H1 (cell line): Measurements from ENCODE around the gene TRAF3IP3. TPM values are rescaled to one million over a fixed set of nuclear protein-coding genes. Genes with fewer than 3 reads are reported as not detected.

Source experiments
- CTCF ChIA-PET: fragments of 300-600 bp; sonication (Branson Sonifier 250); formaldehyde crosslinking; loops from one replicate; lab custom pipeline; 2021; ENCODE audit not compliant: partially characterized antibody; lab: Charles Lee
- POLR2A ChIA-PET: fragments of 300-600 bp; sonication (Branson Sonifier 250); formaldehyde crosslinking; loops from one replicate; lab custom pipeline; 2021; ENCODE audit warnings: inconsistent platforms; ENCODE audit not compliant: partially characterized antibody; lab: Charles Lee
- DNase-seq, 2 experiments: peaks; one replicate each; pipeline versions ENCODE4 v3.0.0 to v3.0.0-alpha.2; 2010 to 2022; ENCODE audit warnings: low spot score in 2 of 2, low read depth in 1 of 2, mixed read lengths in 1 of 2
- FAIRE-seq: peaks from 2 replicates; lab custom pipeline; 2011; peaks lifted over from hg19 to GRCh38; lab: Jason Lieb, UNC
- H2AFZ ChIP-seq: 2 replicates; pipeline ENCODE4 v1.8.1; 2012; ENCODE audit warnings: low read length, inconsistent platforms
- H2AK5ac ChIP-seq: 2 replicates; pipeline ENCODE4 v1.6.1; 2013; ENCODE audit warnings: low read depth, low read length
- H2BK120ac ChIP-seq: replicated peaks from 2 replicates; pipeline ENCODE3; 2013; ENCODE audit warnings: low read depth, low read length, inconsistent platforms
- H2BK12ac ChIP-seq: 2 replicates; pipeline ENCODE4 v1.6.1; 2013; ENCODE audit warnings: low read depth, low read length
- H2BK15ac ChIP-seq: 2 replicates; pipeline ENCODE4 v1.6.1; 2013; ENCODE audit warnings: low read length
- H2BK20ac ChIP-seq: 2 replicates; pipeline ENCODE4 v1.6.1; 2013; ENCODE audit warnings: low read length
- H2BK5ac ChIP-seq: 2 replicates; pipeline ENCODE4 v1.6.1; 2013; ENCODE audit warnings: low read depth, low read length
- H3K14ac ChIP-seq: 2 replicates; pipeline ENCODE4 v1.6.1; 2013; ENCODE audit warnings: inconsistent platforms; ENCODE audit not compliant: insufficient read length
- H3K18ac ChIP-seq: 2 replicates; pipeline ENCODE4 v1.6.1; 2013; ENCODE audit warnings: low read length; ENCODE audit errors: extremely low read depth
- H3K23ac ChIP-seq: 2 replicates; pipeline ENCODE4 v1.6.1; 2013; ENCODE audit warnings: inconsistent platforms; ENCODE audit not compliant: insufficient read length
- H3K23me2 ChIP-seq: 2 replicates; pipeline ENCODE4 v1.6.1; 2013; ENCODE audit warnings: low read depth, low read length
- H3K27ac ChIP-seq: 2 replicates; pipeline ENCODE4 v1.6.1; 2011; ENCODE audit warnings: low read depth, low read length, inconsistent platforms
- H3K27me3 ChIP-seq, 4 experiments: replicated peaks in 1 of 4; 1 replicate in 1 of 4; 2 replicates in 3 of 4; pipeline versions ENCODE4 v1.6.1 to v1.8.1; 2011 to 2013; ENCODE audit warnings: low read length in 3 of 4, mild to moderate bottlenecking in 3 of 4, inconsistent platforms in 2 of 4, mixed read lengths in 2 of 4, moderate library complexity in 1 of 4; ENCODE audit not compliant: control insufficient read depth in 3 of 4, insufficient read depth in 3 of 4; ENCODE audit errors: extremely low read depth in 1 of 4
- H3K36me3 ChIP-seq, 4 experiments: 2 replicates each; pipeline versions ENCODE4 v1.6.1 to v1.8.1; 2011 to 2013; ENCODE audit warnings: mild to moderate bottlenecking in 4 of 4, low read length in 3 of 4, moderate library complexity in 2 of 4, control low read depth in 1 of 4, inconsistent platforms in 1 of 4; ENCODE audit not compliant: insufficient read depth in 4 of 4, control insufficient read depth in 2 of 4
- H3K4ac ChIP-seq: replicated peaks from 2 replicates; pipeline ENCODE3; 2013; ENCODE audit warnings: low read length, low read depth, mixed read lengths, inconsistent platforms; ENCODE audit not compliant: insufficient read length
- H3K4me1 ChIP-seq, 4 experiments: replicated peaks in 1 of 4; 1 replicate in 1 of 4; 2 replicates in 3 of 4; pipeline versions ENCODE4 v1.6.1 to v1.8.1; 2011 to 2013; ENCODE audit warnings: low read length in 3 of 4, inconsistent platforms in 2 of 4, mixed read lengths in 1 of 4; ENCODE audit not compliant: insufficient read depth in 4 of 4, control insufficient read depth in 3 of 4
- H3K4me2 ChIP-seq, 2 experiments: 2 replicates each; pipeline versions ENCODE4 v1.6.1 to v1.8.1; 2011 to 2013; ENCODE audit warnings: low read depth in 2 of 2, low read length in 2 of 2, control low read depth in 1 of 2, inconsistent platforms in 1 of 2, mild to moderate bottlenecking in 1 of 2; ENCODE audit not compliant: insufficient read depth in 1 of 2
- H3K4me3 ChIP-seq, 4 experiments: fragments of 200-600, 300-600 bp in 1 of 4; sonication (generic), shearing (Covaris generic), sonication (Bioruptor Twin) in 1 of 4; 2 replicates each; pipeline versions ENCODE4 v1.5.1 to v1.8.1; 2011 to 2016; ENCODE audit warnings: low read length in 4 of 4, low read depth in 3 of 4, control low read depth in 2 of 4, inconsistent platforms in 2 of 4, mild to moderate bottlenecking in 2 of 4, mixed read lengths in 1 of 4, moderate library complexity in 1 of 4; ENCODE audit not compliant: insufficient read depth in 2 of 4; ENCODE audit errors: extremely low read depth in 1 of 4
- H3K56ac ChIP-seq: replicated peaks from 2 replicates; pipeline ENCODE3; 2013; ENCODE audit warnings: low read depth, mild to moderate bottlenecking, mixed read lengths, low read length, inconsistent platforms; ENCODE audit not compliant: insufficient read length
- H3K79me1 ChIP-seq: 2 replicates; pipeline ENCODE4 v1.6.1; 2013; ENCODE audit warnings: low read depth, low read length, control low read depth
- H3K79me2 ChIP-seq, 2 experiments: 2 replicates each; pipeline versions ENCODE4 v1.6.1 to v1.8.1; 2012 to 2013; ENCODE audit warnings: low read length in 2 of 2, mild to moderate bottlenecking in 2 of 2, inconsistent platforms in 1 of 2; ENCODE audit not compliant: insufficient read depth in 2 of 2, control insufficient read depth in 1 of 2
- H3K9ac ChIP-seq, 4 experiments: replicated peaks in 1 of 4; 1 replicate in 1 of 4; 2 replicates in 3 of 4; pipeline versions ENCODE4 v1.6.1 to v1.8.1; 2011 to 2013; ENCODE audit warnings: low read depth in 3 of 4, low read length in 3 of 4, control low read depth in 2 of 4, mild to moderate bottlenecking in 2 of 4, moderate library complexity in 2 of 4, inconsistent platforms in 1 of 4; ENCODE audit errors: extremely low read depth in 1 of 4
- H3K9me3 ChIP-seq, 2 experiments: 2 replicates each; pipeline versions ENCODE4 v1.6.1 to v1.8.1; 2012 to 2013; ENCODE audit warnings: mild to moderate bottlenecking in 2 of 2, moderate library complexity in 2 of 2, control low read depth in 1 of 2, inconsistent platforms in 1 of 2, low read depth in 1 of 2, low read length in 1 of 2, mixed read lengths in 1 of 2; ENCODE audit not compliant: insufficient read depth in 2 of 2
- H4K20me1 ChIP-seq, 2 experiments: replicated peaks in 1 of 2; 2 replicates each; pipeline versions ENCODE3 to v1.8.1; 2011 to 2013; ENCODE audit warnings: inconsistent platforms in 2 of 2, low read length in 2 of 2, mild to moderate bottlenecking in 1 of 2; ENCODE audit not compliant: insufficient read depth in 2 of 2, control insufficient read depth in 1 of 2
- H4K5ac ChIP-seq: 2 replicates; pipeline ENCODE4 v1.6.1; 2013; ENCODE audit warnings: low read length, low read depth, mixed read lengths, inconsistent platforms; ENCODE audit not compliant: insufficient read length
- H4K8ac ChIP-seq: 2 replicates; pipeline ENCODE4 v1.8.0; 2013; ENCODE audit warnings: mild to moderate bottlenecking, moderate library complexity, low read length, inconsistent platforms; ENCODE audit not compliant: insufficient read depth; ENCODE audit errors: extremely low read depth
- H4K91ac ChIP-seq: replicated peaks from 2 replicates; pipeline ENCODE3; 2013; ENCODE audit warnings: low read length, mixed read lengths, inconsistent platforms; ENCODE audit not compliant: insufficient read length
- GABPA ChIP-seq: IDR thresholded peaks from 2 replicates; pipeline ENCODE4 v1.6.1; 2011; ENCODE audit warnings: mild to moderate bottlenecking, low read length, moderate library complexity, borderline replicate concordance; ENCODE audit not compliant: insufficient read depth
- KDM4A ChIP-seq: IDR thresholded peaks from one replicate; pipeline ENCODE4 v1.7.1; 2012; ENCODE audit warnings: low read depth, mild to moderate bottlenecking, moderate library complexity, low read length, inconsistent platforms; ENCODE audit not compliant: severe bottlenecking
- POLR2AphosphoS5 ChIP-seq: IDR thresholded peaks from 2 replicates; pipeline ENCODE4 v1.6.1; 2011; ENCODE audit warnings: low read depth, low read length
- RBBP5 ChIP-seq: IDR thresholded peaks from 2 replicates; pipeline ENCODE4 v1.7.1; 2012; ENCODE audit warnings: low read depth, mild to moderate bottlenecking, inconsistent platforms, low read length, moderate library complexity, borderline replicate concordance
- RNF2 ChIP-seq: fragments of 200-900, 300-1000 bp; sonication (generic); IDR thresholded peaks from 2 replicates; pipeline ENCODE4 v1.7.1; 2016; ENCODE audit warnings: borderline replicate concordance, low read depth, mild to moderate bottlenecking, antibody characterized with exemption, low read length; ENCODE audit not compliant: poor library complexity, severe bottlenecking; ENCODE audit errors: missing control alignments
- SIN3A ChIP-seq, 2 experiments: IDR thresholded peaks in 1 of 2; conservative IDR thresholded peaks in 1 of 2; 2 replicates each; pipeline ENCODE4 v1.6.1; 2011 to 2012; ENCODE audit warnings: low read length in 2 of 2, improper control_type of control experiment in 1 of 2, low read depth in 1 of 2, mild to moderate bottlenecking in 1 of 2
- SP4 ChIP-seq: IDR thresholded peaks from 2 replicates; pipeline ENCODE4 v1.6.1; 2012; ENCODE audit warnings: low read length, inconsistent platforms
- SRF ChIP-seq: IDR thresholded peaks from 2 replicates; pipeline ENCODE4 v1.6.1; 2011; ENCODE audit warnings: mild to moderate bottlenecking, low read depth, low read length, moderate library complexity
- TEAD4 ChIP-seq: IDR thresholded peaks from 2 replicates; pipeline ENCODE4 v1.6.1; 2012; ENCODE audit warnings: low read depth, low read length, inconsistent platforms, mixed read lengths
- WGBS, 2 experiments: shearing (Covaris generic) in 1 of 2; methylation state at CpG; one replicate each; pipeline versions ENCODE4 v1.1.6 to v1.1.7; 2013 to 2015; ENCODE audit warnings: low lambda C conversion rate in 2 of 2, mixed read lengths in 2 of 2, inconsistent platforms in 1 of 2, low coverage in 1 of 2, missing lambda C conversion rate in 1 of 2; ENCODE audit not compliant: insufficient replicate concordance in 2 of 2, insufficient coverage in 1 of 2, insufficient read length in 1 of 2; ENCODE audit errors: extremely low coverage in 1 of 2, missing lambda C conversion rate in 1 of 2; 5-methylcytosine and 5-hydroxymethylcytosine counted together
- polyA plus RNA-seq, 7 experiments: library from polyadenylated mRNA; depleted of rRNA in 3 of 7; stranded (reverse) in 5 of 7; unstranded in 2 of 7; fragments of >200 nt in 5 of 7; fragments of 200-250 nt in 2 of 7; gene quantifications; 1 replicate in 5 of 7; 2 replicates in 1 of 7; 4 replicates in 1 of 7; pipeline versions ENCODE4 v1.2.1 to v1.2.3, GENCODE V29; 2011 to 2013; ENCODE audit warnings: missing spikeins in 2 of 7, mixed read lengths in 2 of 7
- total RNA-seq: library from RNA; stranded (reverse); fragmentation: NEBNext Ultra II Directional; extraction: Animal tissue kit (Norgen Biotek cat#: 25700); gene quantifications from 2 replicates; pipeline ENCODE4 v1.2.1, GENCODE V29; 2021
- TF ChIP-seq, protein P1 (sequence below): IDR thresholded peaks from 2 replicates; pipeline ENCODE4 v1.6.1; 2012; ENCODE audit warnings: inconsistent platforms
- TF ChIP-seq, protein P2 (sequence below): IDR thresholded peaks from 2 replicates; pipeline ENCODE4 v1.6.1; 2011; ENCODE audit warnings: low read length, improper control_type of control experiment

TRAF3IP3 gene
- total and polyA plus RNA-seq, 2 of the 8 experiments (the other 6 are each of a cell fraction or from before 2014, with no cell fraction given): not detected

DNA sequence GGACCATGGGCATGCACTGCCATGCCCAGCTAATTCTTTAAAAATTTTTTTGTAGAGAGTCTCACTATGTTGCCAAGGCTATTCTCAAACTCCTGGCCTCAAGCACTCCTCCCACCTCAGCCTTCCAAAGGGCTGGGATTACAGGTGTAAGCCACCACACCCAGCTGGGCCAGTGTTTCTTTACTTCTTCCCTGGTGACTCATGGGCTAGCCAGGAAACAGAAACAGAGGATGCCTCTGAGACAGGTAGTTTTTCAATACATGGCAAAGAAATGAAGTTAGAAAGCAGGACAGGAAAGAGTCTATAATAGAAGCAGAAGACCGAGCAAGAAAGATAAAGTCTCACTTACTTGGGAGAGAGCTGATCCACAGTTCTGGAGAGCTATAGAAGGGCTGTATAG, 36.1 kb downstream of the TRAF3IP3 start:
- H3K27ac ChIP-seq: no peak overlapping the region
- H2BK5ac ChIP-seq: no peak overlapping the region
- POLR2A ChIA-PET: no interaction called here
- H3K23ac ChIP-seq: no peak overlapping the region
- DNase-seq: no peak
- H2BK120ac ChIP-seq: no peak overlapping the region
- H3K23me2 ChIP-seq: peaks cover 1% of the 10 kb centered on the region; the same call in 1 of the 2 replicates
- no peak overlapping the region for H3K9ac ChIP-seq
- no peak overlapping the region for H2AK5ac ChIP-seq
- H4K91ac ChIP-seq: no peak overlapping the region
- H4K5ac ChIP-seq: no peak overlapping the region
- no peak overlapping the region for H2BK15ac ChIP-seq
- no peaks in the 10 kb centered on the region for H4K20me1 ChIP-seq
- no peak overlapping the region for H3K18ac ChIP-seq
- no peak overlapping the region for H3K14ac ChIP-seq
- no peak overlapping the region for H3K4me2 ChIP-seq
- H3K79me2 ChIP-seq: no peaks in the 10 kb centered on the region
- no peak overlapping the region for H3K4me3 ChIP-seq
- FAIRE-seq: no peak
- H3K36me3 ChIP-seq: peaks cover 2 to 13% (median 5%) of the 10 kb centered on the region in 4 experiments; a peak in 7 of 8 replicates
- H3K9me3 ChIP-seq: no peaks in the 10 kb centered on the region
- H3K56ac ChIP-seq: no peak overlapping the region
- H3K4me1 ChIP-seq: no peaks in the 10 kb centered on the region
- H2BK12ac ChIP-seq: no peak overlapping the region
- no peak overlapping the region for H3K4ac ChIP-seq
- WGBS, 2 experiments: 95% methylated on average over 1 of the region's 1 CpG; no CpG with 5 or more reads in 1 of the 2 experiments
- no peaks in the 10 kb centered on the region for H3K27me3 ChIP-seq
- no peaks in the 10 kb centered on the region; the same call in 1 of the 2 replicates for H3K79me1 ChIP-seq
- no peak overlapping the region for H2AFZ ChIP-seq
- no peak overlapping the region for H2BK20ac ChIP-seq
- H4K8ac ChIP-seq: no peak overlapping the region
- CTCF ChIA-PET: interaction anchor here (2.4 to 2.8 kb wide), 2 partner anchors 13 to 31 kb away, joined by 7 to 13 read pairs; partner anchors contain the start of gene IRF6
- TF ChIP-seq POLR2AphosphoS5 (no peak), TEAD4 (no peak), RBBP5 (no peak), SIN3A (conservative IDR thresholded peaks at IDR 0.05 in 1 of 2, IDR thresholded peaks at IDR 0.05 in 1 of 2; ENCODE audit: low read depth in 1 of 2, low read length in 2 of 2) (no peak), KDM4A (no peak), GABPA (no peak), SRF (no peak), SP4 (no peak), RNF2 (no peak)
- TF ChIP-seq, protein P1, sequence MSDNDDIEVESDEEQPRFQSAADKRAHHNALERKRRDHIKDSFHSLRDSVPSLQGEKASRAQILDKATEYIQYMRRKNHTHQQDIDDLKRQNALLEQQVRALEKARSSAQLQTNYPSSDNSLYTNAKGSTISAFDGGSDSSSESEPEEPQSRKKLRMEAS: no peak
- TF ChIP-seq, protein P2, sequence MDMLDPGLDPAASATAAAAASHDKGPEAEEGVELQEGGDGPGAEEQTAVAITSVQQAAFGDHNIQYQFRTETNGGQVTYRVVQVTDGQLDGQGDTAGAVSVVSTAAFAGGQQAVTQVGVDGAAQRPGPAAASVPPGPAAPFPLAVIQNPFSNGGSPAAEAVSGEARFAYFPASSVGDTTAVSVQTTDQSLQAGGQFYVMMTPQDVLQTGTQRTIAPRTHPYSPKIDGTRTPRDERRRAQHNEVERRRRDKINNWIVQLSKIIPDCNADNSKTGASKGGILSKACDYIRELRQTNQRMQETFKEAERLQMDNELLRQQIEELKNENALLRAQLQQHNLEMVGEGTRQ: no peak
